Kidney tubule cell (primary cell): Measurements from ENCODE around the gene ADTRP.

Source experiments
- DNase-seq: peaks from one replicate; pipeline ENCODE4 v3.0.0-alpha.2; 2018; ENCODE audit warnings: low spot score

The ADTRP gene

GRCh38 chr6:11755725-11756124 lies 22.9 kb downstream of the ADTRP start:
- no peak for DNase-seq

GRCh38 chr6:11754625-11755271 lies 23.9 kb downstream of the ADTRP start:
- DNase-seq: peak; percentile 74

GRCh38 chr6:11753798-11754197 lies 24.8 kb downstream of the ADTRP start:
- no peak for DNase-seq

GRCh38 chr6:11752360-11752759 lies 26.2 kb downstream of the ADTRP start:
- DNase-seq: peak; percentile 63

GRCh38 chr6:11750682-11751081 lies 27.9 kb downstream of the ADTRP start:
- no peak for DNase-seq

GRCh38 chr6:11748591-11749210 lies 29.9 kb downstream of the ADTRP start:
- DNase-seq: no peak

GRCh38 chr6:11747021-11747420 lies 31.6 kb downstream of the ADTRP start:
- no peak for DNase-seq

- peak; percentile 86 for DNase-seq
Measured at GRCh38 chr6:11744753-11745152, 33.9 kb downstream of the ADTRP start.

GRCh38 chr6:11744101-11744500 lies 34.5 kb downstream of the ADTRP start:
- no peak for DNase-seq

- no peak for DNase-seq
Measured at GRCh38 chr6:11740875-11741274, 37.7 kb downstream of the ADTRP start.

- DNase-seq: peak; percentile 45
Measured at GRCh38 chr6:11738661-11739375, 39.8 kb downstream of the ADTRP start.

GRCh38 chr6:11738234-11738633 lies 40.4 kb downstream of the ADTRP start:
- no peak for DNase-seq

- no peak for DNase-seq
Measured at GRCh38 chr6:11736601-11737000, 42.0 kb downstream of the ADTRP start.

- peak; percentile 46 for DNase-seq
Measured at GRCh38 chr6:11734861-11735613, 43.6 kb downstream of the ADTRP start.

- no peak for DNase-seq
Measured at GRCh38 chr6:11732036-11732631, 46.5 kb downstream of the ADTRP start.

GRCh38 chr6:11731423-11731822 lies 47.2 kb downstream of the ADTRP start:
- no peak for DNase-seq

GRCh38 chr6:11730641-11731040 lies 48.0 kb downstream of the ADTRP start:
- no peak for DNase-seq

GRCh38 chr6:11729076-11729475 lies 49.5 kb downstream of the ADTRP start:
- DNase-seq: no peak

- DNase-seq: no peak
Measured at GRCh38 chr6:11727998-11728961, 50.3 kb downstream of the ADTRP start.

- no peak for DNase-seq
Measured at GRCh38 chr6:11727346-11727997, 51.1 kb downstream of the ADTRP start.
